ENCODE results near the gene MTHFD1L. TPM values are rescaled to one million over a fixed set of nuclear protein-coding genes. Genes with fewer than 3 reads are reported as not detected.
"Not testable (repeated sequence)": the region's sequence is repeated elsewhere in the genome, so short reads cannot be mapped to it uniquely, and the experiment has no call there.

MTHFD1L gene
- total RNA-seq, 1 donor from 2014 or later, result 59.1 TPM

DNA sequence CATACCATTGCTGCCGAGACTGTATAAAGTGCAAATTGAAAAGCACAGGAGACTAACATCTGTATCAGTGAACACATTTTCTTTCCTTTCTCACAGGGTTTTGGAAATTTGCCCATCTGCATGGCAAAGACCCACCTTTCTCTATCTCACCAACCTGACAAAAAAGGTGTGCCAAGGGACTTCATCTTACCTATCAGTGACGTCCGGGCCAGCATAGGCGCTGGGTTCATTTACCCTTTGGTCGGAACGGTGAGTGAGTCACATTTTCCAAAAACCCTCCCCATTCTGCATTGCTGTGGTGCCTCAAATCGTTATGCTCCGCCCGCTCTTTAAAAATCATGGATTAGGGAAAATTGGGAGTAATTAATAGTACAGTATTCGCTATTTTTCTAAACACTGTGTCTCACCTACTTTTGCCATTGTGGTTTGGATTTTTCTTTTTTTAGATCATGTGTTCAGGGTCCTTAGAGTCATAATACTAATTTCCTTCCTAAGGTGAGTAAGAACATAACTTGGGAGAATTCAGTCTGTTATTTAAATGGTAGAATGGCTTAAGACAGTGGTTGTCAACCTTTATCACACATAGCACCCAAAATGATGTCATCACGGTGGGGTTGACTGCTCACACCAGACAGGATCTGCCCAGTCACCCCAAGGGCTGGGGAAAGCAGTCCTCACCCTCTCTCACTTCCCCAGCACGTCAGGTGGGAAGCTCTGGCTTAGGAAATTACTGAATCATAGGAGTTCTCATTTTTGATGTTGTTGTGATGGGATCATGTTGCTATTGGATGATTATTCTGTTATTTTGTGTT lies 171.6 kb downstream of the MTHFD1L start:
- no peaks in the 10 kb centered on the region for H3K9me3 Mint-ChIP-seq

DNA sequence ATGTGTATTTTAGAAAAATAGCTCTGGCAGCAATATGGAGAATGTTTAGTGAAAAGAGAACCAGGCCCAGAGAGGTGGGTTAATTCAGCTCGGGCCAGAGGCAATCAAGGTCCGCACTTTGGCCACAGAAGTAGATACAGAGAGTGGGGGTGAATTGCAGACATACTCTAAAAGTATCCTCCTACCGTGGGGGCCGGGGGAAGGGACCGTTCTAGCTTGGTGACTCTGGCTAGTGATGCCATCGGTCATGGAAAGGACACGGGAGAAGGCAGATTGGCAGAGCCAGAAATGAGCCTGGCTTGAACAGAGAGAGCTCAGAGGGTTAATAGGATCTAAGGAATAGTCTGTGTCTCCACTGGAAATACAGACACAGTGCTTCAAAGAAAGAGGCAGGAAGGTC lies 173.1 kb downstream of the MTHFD1L start:
- H3K4me1 Mint-ChIP-seq, result peaks cover 62% of the 10 kb centered on the region
- H3K27ac Mint-ChIP-seq, result peak overlapping the region; percentile 76
- TF ChIP-seq, protein P1, sequence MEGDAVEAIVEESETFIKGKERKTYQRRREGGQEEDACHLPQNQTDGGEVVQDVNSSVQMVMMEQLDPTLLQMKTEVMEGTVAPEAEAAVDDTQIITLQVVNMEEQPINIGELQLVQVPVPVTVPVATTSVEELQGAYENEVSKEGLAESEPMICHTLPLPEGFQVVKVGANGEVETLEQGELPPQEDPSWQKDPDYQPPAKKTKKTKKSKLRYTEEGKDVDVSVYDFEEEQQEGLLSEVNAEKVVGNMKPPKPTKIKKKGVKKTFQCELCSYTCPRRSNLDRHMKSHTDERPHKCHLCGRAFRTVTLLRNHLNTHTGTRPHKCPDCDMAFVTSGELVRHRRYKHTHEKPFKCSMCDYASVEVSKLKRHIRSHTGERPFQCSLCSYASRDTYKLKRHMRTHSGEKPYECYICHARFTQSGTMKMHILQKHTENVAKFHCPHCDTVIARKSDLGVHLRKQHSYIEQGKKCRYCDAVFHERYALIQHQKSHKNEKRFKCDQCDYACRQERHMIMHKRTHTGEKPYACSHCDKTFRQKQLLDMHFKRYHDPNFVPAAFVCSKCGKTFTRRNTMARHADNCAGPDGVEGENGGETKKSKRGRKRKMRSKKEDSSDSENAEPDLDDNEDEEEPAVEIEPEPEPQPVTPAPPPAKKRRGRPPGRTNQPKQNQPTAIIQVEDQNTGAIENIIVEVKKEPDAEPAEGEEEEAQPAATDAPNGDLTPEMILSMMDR (IDR thresholded peaks at IDR 0.05; ENCODE audit: unreplicated experiment), result no peak
- no peaks in the 10 kb centered on the region for H3K9me3 Mint-ChIP-seq
- H3K4me3 Mint-ChIP-seq, result no peak overlapping the region
- H3K27me3 Mint-ChIP-seq (ENCODE audit: low read depth), result no peaks in the 10 kb centered on the region
- DNase-seq (ENCODE audit: low spot score in 2 of 2, unreplicated experiment in 2 of 2), result no peak
- peaks cover 33% of the 10 kb centered on the region for H3K36me3 Mint-ChIP-seq

More for the DNA sequence above, 171.6 kb downstream of the MTHFD1L start:
- H3K4me3 Mint-ChIP-seq, result no peak overlapping the region
- no peak for DNase-seq (ENCODE audit: low spot score in 2 of 2, unreplicated experiment in 2 of 2)
- H3K27me3 Mint-ChIP-seq (ENCODE audit: low read depth), result no peaks in the 10 kb centered on the region
- peaks cover 57% of the 10 kb centered on the region for H3K4me1 Mint-ChIP-seq
- peaks cover 43% of the 10 kb centered on the region for H3K36me3 Mint-ChIP-seq
- TF ChIP-seq, protein P1 (IDR thresholded peaks at IDR 0.05; ENCODE audit: unreplicated experiment), result no peak
- peak overlapping the region; percentile 75 for H3K27ac Mint-ChIP-seq

DNA sequence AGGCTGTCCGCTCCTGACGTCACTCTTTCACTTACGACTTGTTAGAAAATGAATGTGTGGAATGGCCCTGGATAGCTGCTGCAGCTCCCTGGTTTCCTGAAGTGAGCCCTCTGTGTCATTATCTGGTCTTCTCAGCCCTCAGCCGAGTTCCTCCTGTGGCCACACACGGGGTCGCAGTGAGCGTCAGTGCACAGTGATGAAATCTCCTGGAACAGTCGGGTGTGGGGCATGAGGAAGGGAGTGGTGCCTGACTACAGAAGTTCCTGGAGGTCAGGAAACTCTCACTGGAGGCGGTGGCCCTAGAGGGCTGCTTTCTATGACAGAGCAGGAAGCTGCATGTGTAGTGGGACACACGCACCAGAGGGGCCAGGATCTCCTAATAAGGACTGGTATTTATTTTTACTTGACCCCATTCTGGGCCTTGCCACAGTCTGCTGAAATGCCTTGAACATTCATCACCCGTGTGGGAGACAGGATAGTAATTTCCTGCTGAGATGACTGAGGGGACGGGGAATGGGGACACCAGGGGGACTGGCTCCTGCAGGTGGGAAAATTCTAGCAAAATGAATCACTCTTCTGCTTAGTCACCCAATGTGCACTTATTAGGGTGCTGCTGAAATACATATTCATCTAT lies 175.5 kb downstream of the MTHFD1L start:
- H3K27me3 Mint-ChIP-seq (ENCODE audit: low read depth); DNase-seq (ENCODE audit: low spot score in 2 of 2, unreplicated experiment in 2 of 2); H3K9me3 Mint-ChIP-seq; H3K4me3 Mint-ChIP-seq: not testable (repeated sequence)
- Mint-ChIP-seq H3K27ac (peak overlapping the region; percentile 91), H3K4me1 (peaks cover 69% of the 10 kb centered on the region), H3K36me3 (peaks cover 26% of the 10 kb centered on the region)

DNA sequence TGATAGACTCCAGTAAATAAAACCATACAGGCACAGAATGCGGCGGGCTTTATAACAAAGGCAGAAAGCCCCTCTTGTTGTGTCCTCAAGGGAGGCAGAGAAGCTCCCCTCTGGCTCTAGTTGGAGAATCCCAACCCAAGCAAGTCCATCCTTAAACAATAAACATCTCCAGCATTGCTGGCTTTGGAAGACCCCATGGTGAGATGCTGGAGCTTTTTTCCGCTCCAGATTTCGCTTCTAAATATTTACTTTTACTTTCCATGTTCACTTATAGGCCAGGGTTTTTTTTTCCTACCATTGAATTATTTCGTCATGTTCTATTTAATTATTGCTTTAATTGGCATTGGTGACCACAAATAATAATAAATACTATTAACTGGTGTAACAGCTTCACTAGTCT lies 176.2 kb downstream of the MTHFD1L start:
- peaks cover 69% of the 10 kb centered on the region for H3K4me1 Mint-ChIP-seq
- TF ChIP-seq, protein P1 (IDR thresholded peaks at IDR 0.05; ENCODE audit: unreplicated experiment), result no peak
- H3K27ac Mint-ChIP-seq, result peak overlapping the region; percentile 91
- no peak for DNase-seq (ENCODE audit: low spot score in 2 of 2, unreplicated experiment in 2 of 2)
- peaks cover 21% of the 10 kb centered on the region for H3K36me3 Mint-ChIP-seq
- H3K27me3 Mint-ChIP-seq (ENCODE audit: low read depth), result no peaks in the 10 kb centered on the region
- no peak overlapping the region for H3K4me3 Mint-ChIP-seq
- no peaks in the 10 kb centered on the region for H3K9me3 Mint-ChIP-seq

DNA sequence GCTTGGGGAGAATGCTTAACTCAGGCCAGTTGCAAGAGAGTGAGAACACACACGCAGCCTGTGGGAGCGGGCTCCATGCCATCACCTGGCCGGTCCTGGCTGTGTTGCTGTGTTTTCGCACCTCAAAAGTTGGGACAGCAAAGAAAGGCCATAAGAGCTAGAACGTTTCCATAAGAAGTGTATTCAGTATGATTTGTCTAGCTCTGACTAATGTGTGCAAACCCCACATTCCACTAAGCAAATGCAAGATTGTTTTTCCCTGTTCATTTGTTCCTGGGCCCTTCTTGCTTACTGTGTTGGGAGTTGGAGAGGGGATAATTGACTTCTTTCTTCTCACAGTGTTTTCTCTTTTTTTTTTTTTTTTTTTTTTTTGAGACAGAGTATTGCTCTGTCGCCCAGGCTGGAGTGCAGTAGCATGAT lies 177.4 kb downstream of the MTHFD1L start:
- not testable (repeated sequence) for H3K9me3 Mint-ChIP-seq; H3K27me3 Mint-ChIP-seq (ENCODE audit: low read depth); H3K4me3 Mint-ChIP-seq; DNase-seq (ENCODE audit: low spot score in 2 of 2, unreplicated experiment in 2 of 2)
- Mint-ChIP-seq H3K36me3 (peaks cover 16% of the 10 kb centered on the region), H3K27ac (peak overlapping the region; percentile 91), H3K4me1 (peaks cover 69% of the 10 kb centered on the region)

DNA sequence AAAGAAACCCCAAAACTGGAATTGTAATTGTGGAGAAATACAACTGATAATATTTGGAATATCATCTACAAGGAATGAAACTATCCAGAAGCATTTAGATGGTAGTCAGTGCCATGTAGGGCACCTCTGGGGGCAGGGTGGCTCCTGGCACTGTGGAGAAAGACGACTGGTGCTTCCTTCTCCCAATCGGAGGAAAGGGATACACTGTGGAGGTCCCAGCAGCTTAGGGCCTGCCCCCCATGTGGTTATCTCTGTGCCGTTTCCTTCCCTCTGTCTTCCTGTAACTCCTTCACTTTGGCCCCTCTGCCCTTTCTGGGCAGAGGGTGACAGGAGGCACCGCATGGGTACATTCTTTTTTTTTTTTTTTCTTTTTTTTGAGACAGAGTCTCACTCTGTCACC lies 178.4 kb downstream of the MTHFD1L start:
- Mint-ChIP-seq H3K4me3 (no peak overlapping the region), H3K27me3 (ENCODE audit: low read depth) (no peaks in the 10 kb centered on the region), H3K4me1 (peaks cover 62% of the 10 kb centered on the region), H3K9me3 (no peaks in the 10 kb centered on the region), H3K36me3 (peaks cover 14% of the 10 kb centered on the region), H3K27ac (peak overlapping the region; percentile 91)
- TF ChIP-seq, protein P1 (IDR thresholded peaks at IDR 0.05; ENCODE audit: unreplicated experiment), result no peak
- no peak for DNase-seq (ENCODE audit: low spot score in 2 of 2, unreplicated experiment in 2 of 2)

Measured in mesothelial cell of epicardium (in vitro differentiated cells).